ENCODE data around the gene BTG4.
A peak's percentile ranks its signal among the peaks of the same experiment; 100 is the strongest.

Gene BTG4

GRCh38 chr11:111512296-111513239 is at the start of gene BTG4:
TSS of gene BTG4 (minus strand) at chr11:111512386. CDS start at chr11:111498776, 13,610 bp downstream.
- peak; percentile 25 to 39 for DNase-seq

GRCh38 chr11:111561791-111562325 is 49.7 kb upstream of the BTG4 start:
- DNase-seq: no peak

- DNase-seq: no peak
Measured at GRCh38 chr11:111561306-111561705, 49.1 kb upstream of the BTG4 start.

GRCh38 chr11:111560800-111561199 is 48.6 kb upstream of the BTG4 start:
- DNase-seq: no peak

- DNase-seq: no peak
Measured at GRCh38 chr11:111559800-111560464, 47.7 kb upstream of the BTG4 start.

- DNase-seq: no peak
Measured at GRCh38 chr11:111557425-111558111, 45.4 kb upstream of the BTG4 start.

GRCh38 chr11:111555255-111555654 is 43.1 kb upstream of the BTG4 start:
- DNase-seq: no peak

GRCh38 chr11:111554532-111554931 is 42.3 kb upstream of the BTG4 start:
- DNase-seq: no peak

GRCh38 chr11:111550258-111550657 is 38.1 kb upstream of the BTG4 start:
- no peak for DNase-seq

- no peak for DNase-seq
Measured at GRCh38 chr11:111549869-111550203, 37.6 kb upstream of the BTG4 start.

GRCh38 chr11:111549196-111549868 is 37.1 kb upstream of the BTG4 start:
- no peak for DNase-seq

- no peak for DNase-seq
Measured at GRCh38 chr11:111548525-111548924, 36.3 kb upstream of the BTG4 start.

- DNase-seq: no peak
Measured at GRCh38 chr11:111542606-111543275, 30.6 kb upstream of the BTG4 start.

GRCh38 chr11:111541254-111542061 is 29.3 kb upstream of the BTG4 start:
- no peak for DNase-seq

GRCh38 chr11:111540937-111541253 is 28.7 kb upstream of the BTG4 start:
- DNase-seq: no peak

GRCh38 chr11:111540114-111540936 is 28.1 kb upstream of the BTG4 start, which contains the start of gene LAYN:
TSS of gene LAYN (plus strand) at chr11:111540720. CDS start at chr11:111540844, 124 bp downstream.
- DNase-seq: peak in 1 of 2 experiments; percentile 21

- DNase-seq: no peak
Measured at GRCh38 chr11:111539426-111540113, 27.4 kb upstream of the BTG4 start.

GRCh38 chr11:111538407-111539114 is 26.4 kb upstream of the BTG4 start:
- no peak for DNase-seq

- DNase-seq: no peak
Measured at GRCh38 chr11:111537336-111537860, 25.2 kb upstream of the BTG4 start.
